CD8-positive, alpha-beta memory T cell (primary cell): ENCODE data around the gene CELF2. TPM values are rescaled to one million over a fixed set of nuclear protein-coding genes. Genes with fewer than 3 reads are reported as not detected.

Source experiments
- CTCF ChIA-PET: fragments of 350-600 bp; sonication (Branson Sonifier 250); formaldehyde crosslinking; loops from one replicate; lab custom pipeline; 2021; ENCODE audit warnings: antibody characterized with exemption; lab: Charles Lee
- POLR2A ChIA-PET: fragments of 350-600 bp; sonication (Branson Sonifier 250); formaldehyde crosslinking; loops from one replicate; lab custom pipeline; 2021; ENCODE audit warnings: antibody characterized with exemption; lab: Charles Lee
- DNase-seq, 5 donors: peaks; one replicate each; pipeline versions ENCODE4 v3.0.0 to v3.0.0-alpha.2; 2020 to 2022; ENCODE audit warnings: mixed read lengths in 1 of 5
- H3K27ac ChIP-seq: one replicate; pipeline ENCODE4 v1.7.0; 2013; ENCODE audit warnings: low read depth, mild to moderate bottlenecking, low read length, moderate library complexity
- H3K27me3 ChIP-seq: 2 replicates; pipeline ENCODE4 v1.7.0; 2013; ENCODE audit warnings: low read length, mild to moderate bottlenecking; ENCODE audit not compliant: insufficient read depth, poor library complexity, severe bottlenecking
- H3K36me3 ChIP-seq: 2 replicates; pipeline ENCODE4 v1.7.0; 2013; ENCODE audit warnings: mild to moderate bottlenecking, low read length, moderate library complexity; ENCODE audit not compliant: insufficient read depth
- H3K4me1 ChIP-seq: 2 replicates; pipeline ENCODE4 v1.7.0; 2013; ENCODE audit warnings: mild to moderate bottlenecking, low read length, moderate library complexity; ENCODE audit not compliant: insufficient read depth
- H3K4me3 ChIP-seq: 2 replicates; pipeline ENCODE4 v1.7.0; 2013; ENCODE audit warnings: mild to moderate bottlenecking, low read length
- H3K9me3 ChIP-seq: 2 replicates; pipeline ENCODE4 v1.7.0; 2013; ENCODE audit warnings: mild to moderate bottlenecking, low read length
- H3K27ac Mint-ChIP-seq, 8 donors: one replicate each; pipeline ENCODE4 v1.8.0; 2020 to 2021; ENCODE audit warnings: mixed read lengths in 8 of 8, mild to moderate bottlenecking in 6 of 8, inconsistent platforms in 3 of 8, moderate library complexity in 3 of 8
- H3K27me3 Mint-ChIP-seq, 2 donors: one replicate each; pipeline ENCODE4 v1.8.0; 2020 to 2021; ENCODE audit warnings: mixed read lengths in 2 of 2, mild to moderate bottlenecking in 1 of 2, moderate library complexity in 1 of 2
- H3K36me3 Mint-ChIP-seq, 3 donors: one replicate each; pipeline ENCODE4 v1.8.0; 2020 to 2021; ENCODE audit warnings: mixed read lengths in 3 of 3, inconsistent platforms in 1 of 3, mild to moderate bottlenecking in 1 of 3
- H3K4me1 Mint-ChIP-seq, 3 donors: one replicate each; pipeline ENCODE4 v1.8.0; 2020 to 2021; ENCODE audit warnings: mixed read lengths in 3 of 3, inconsistent platforms in 1 of 3, mild to moderate bottlenecking in 1 of 3
- H3K4me3 Mint-ChIP-seq, 7 donors: one replicate each; pipeline ENCODE4 v1.8.0; 2020 to 2021; ENCODE audit warnings: mixed read lengths in 7 of 7, mild to moderate bottlenecking in 6 of 7, moderate library complexity in 4 of 7, inconsistent platforms in 2 of 7
- H3K9me3 Mint-ChIP-seq, 5 donors: one replicate each; pipeline ENCODE4 v1.8.0; 2020 to 2022; ENCODE audit warnings: mixed read lengths in 5 of 5, mild to moderate bottlenecking in 3 of 5, moderate library complexity in 2 of 5, inconsistent platforms in 1 of 5
- polyA plus RNA-seq: library from polyadenylated mRNA; unstranded; fragments of 300-500 nt; fragmentation: Illumina TruSeq; gene quantifications from one replicate; pipeline ENCODE4 v1.2.3, GENCODE V29; 2021
- total RNA-seq, 2 experiments: library from RNA; stranded (reverse); gene quantifications; one replicate each; pipeline ENCODE4 v1.2.3, GENCODE V29; 2021

Gene CELF2
- total and polyA plus RNA-seq, 3 experiments from 2014 or later, result 154 to 166 (median 155) TPM

- H3K27ac ChIP-seq, result no peak overlapping the region
- H3K27me3 ChIP-seq, result no peaks in the 10 kb centered on the region
- Mint-ChIP-seq H3K36me3 (peaks cover 17 to 87% (median 23%) of the 10 kb centered on the region in 3 donors), H3K27me3 (no peaks in the 10 kb centered on the region), H3K9me3 (no peaks in the 10 kb centered on the region), H3K4me1 (peaks cover 95 to 100% (median 98%) of the 10 kb centered on the region in 3 donors), H3K4me3 (peak overlapping the region in 5 of 7 donors; percentile 6 to 69 (median 49)), H3K27ac (peak overlapping the region; percentile 86 to 98 (median 97))
- no peak for DNase-seq
- peaks cover 92% of the 10 kb centered on the region for H3K4me1 ChIP-seq
- POLR2A ChIA-PET, result no interaction called here
- peaks cover 40% of the 10 kb centered on the region for H3K36me3 ChIP-seq
- no peaks in the 10 kb centered on the region for H3K9me3 ChIP-seq
- CTCF ChIA-PET, result interaction anchor here (0.7 kb wide), 1 partner anchor 23 kb away, joined by 4 read pairs; no protein-coding TSS in a partner anchor
- no peak overlapping the region for H3K4me3 ChIP-seq
Measured at GRCh38 chr10:11229893-11230292, 212.2 kb downstream of the CELF2 start.

- peak overlapping the region in 6 of 7 donors; percentile 10 to 69 (median 48) for H3K4me3 Mint-ChIP-seq
- ChIA-PET CTCF (interaction anchor here (1.0 kb wide), 1 partner anchor 11 kb away, joined by 3 read pairs; no protein-coding TSS in a partner anchor), POLR2A (no interaction called here)
- no peak for DNase-seq
- Histone ChIP-seq H3K36me3 (peaks cover 40% of the 10 kb centered on the region), H3K27ac (no peak overlapping the region), H3K4me1 (peaks cover 92% of the 10 kb centered on the region), H3K27me3 (no peaks in the 10 kb centered on the region), H3K9me3 (no peaks in the 10 kb centered on the region), H3K4me3 (no peak overlapping the region)
- H3K36me3 Mint-ChIP-seq, result peaks cover 11 to 88% (median 20%) of the 10 kb centered on the region in 3 donors
- H3K27me3 Mint-ChIP-seq, result no peaks in the 10 kb centered on the region
- peak overlapping the region; percentile 68 to 98 (median 96) for H3K27ac Mint-ChIP-seq
- no peaks in the 10 kb centered on the region for H3K9me3 Mint-ChIP-seq
- H3K4me1 Mint-ChIP-seq, result peaks cover 95 to 100% (median 98%) of the 10 kb centered on the region in 3 donors
Measured at GRCh38 chr10:11230498-11231167, 213.0 kb downstream of the CELF2 start.

- Histone ChIP-seq H3K27me3 (no peaks in the 10 kb centered on the region), H3K27ac (no peak overlapping the region), H3K36me3 (peaks cover 40% of the 10 kb centered on the region), H3K4me1 (peaks cover 92% of the 10 kb centered on the region), H3K4me3 (no peak overlapping the region), H3K9me3 (no peaks in the 10 kb centered on the region)
- ChIA-PET POLR2A (no interaction called here), CTCF (interaction anchor here (0.8 to 1.8 kb wide), 3 partner anchors 12 to 17 kb away, joined by 3 to 4 read pairs (median 3); no protein-coding TSS in a partner anchor)
- peaks cover 95 to 100% (median 98%) of the 10 kb centered on the region in 3 donors for H3K4me1 Mint-ChIP-seq
- no peaks in the 10 kb centered on the region for H3K27me3 Mint-ChIP-seq
- peaks cover 11 to 84% (median 20%) of the 10 kb centered on the region in 3 donors for H3K36me3 Mint-ChIP-seq
- H3K4me3 Mint-ChIP-seq, result peak overlapping the region; percentile 9 to 82 (median 29)
- H3K9me3 Mint-ChIP-seq, result no peaks in the 10 kb centered on the region
- H3K27ac Mint-ChIP-seq, result peak overlapping the region; percentile 68 to 98 (median 96)
- DNase-seq, result no peak
Measured at GRCh38 chr10:11231285-11231684, 213.6 kb downstream of the CELF2 start.

- H3K36me3 Mint-ChIP-seq, result peaks cover 7 to 78% (median 20%) of the 10 kb centered on the region in 3 donors
- no peak for DNase-seq
- CTCF ChIA-PET, result interaction anchor here (1.8 kb wide), 1 partner anchor 11 kb away, joined by 4 read pairs; no protein-coding TSS in a partner anchor
Measured at GRCh38 chr10:11232222-11232961, 214.7 kb downstream of the CELF2 start.

GRCh38 chr10:11234857-11235531 is 217.3 kb downstream of the CELF2 start:
- no peak for DNase-seq
- Mint-ChIP-seq H3K4me1 (peaks cover 84 to 100% (median 92%) of the 10 kb centered on the region in 3 donors), H3K27me3 (no peaks in the 10 kb centered on the region), H3K27ac (peak overlapping the region in 7 of 8 donors; percentile 76 to 98 (median 96)), H3K4me3 (peak overlapping the region; percentile 8 to 80 (median 59)), H3K36me3 (peaks cover 5 to 65% (median 15%) of the 10 kb centered on the region in 3 donors), H3K9me3 (no peaks in the 10 kb centered on the region)
- Histone ChIP-seq H3K4me3 (no peak overlapping the region), H3K4me1 (peaks cover 92% of the 10 kb centered on the region), H3K27me3 (no peaks in the 10 kb centered on the region), H3K36me3 (peaks cover 29% of the 10 kb centered on the region), H3K9me3 (no peaks in the 10 kb centered on the region), H3K27ac (no peak overlapping the region)
- POLR2A ChIA-PET, result interaction anchor here (2.7 kb wide), 1 partner anchor 9 kb away, joined by 10 read pairs; no protein-coding TSS in a partner anchor
- CTCF ChIA-PET, result interaction anchor here (0.9 to 3.0 kb wide), 4 partner anchors 9 to 122 kb away, joined by 3 to 9 read pairs (median 4); no protein-coding TSS in a partner anchor

More at GRCh38 chr10:11232222-11232961, 214.7 kb downstream of the CELF2 start:
- H3K9me3 ChIP-seq, result no peaks in the 10 kb centered on the region
- peaks cover 92% of the 10 kb centered on the region for H3K4me1 ChIP-seq
- no peaks in the 10 kb centered on the region for H3K9me3 Mint-ChIP-seq
- no peaks in the 10 kb centered on the region for H3K27me3 Mint-ChIP-seq
- peak overlapping the region; percentile 3 to 70 (median 46) for H3K4me3 Mint-ChIP-seq
- peaks cover 95 to 100% (median 98%) of the 10 kb centered on the region in 3 donors for H3K4me1 Mint-ChIP-seq
- peak overlapping the region; percentile 89 to 98 (median 92) for H3K27ac Mint-ChIP-seq
- POLR2A ChIA-PET, result interaction anchor here (0.6 kb wide), 1 partner anchor 120 kb away, joined by 6 read pairs; no protein-coding TSS in a partner anchor
- H3K36me3 ChIP-seq, result peaks cover 34% of the 10 kb centered on the region
- no peaks in the 10 kb centered on the region for H3K27me3 ChIP-seq
- no peak overlapping the region for H3K4me3 ChIP-seq
- no peak overlapping the region for H3K27ac ChIP-seq

- H3K9me3 Mint-ChIP-seq, result no peaks in the 10 kb centered on the region
- no peaks in the 10 kb centered on the region for H3K27me3 Mint-ChIP-seq
- peak overlapping the region; percentile 33 to 82 (median 72) for H3K4me3 Mint-ChIP-seq
- ChIA-PET CTCF (interaction anchor here (0.9 to 3.0 kb wide), 7 partner anchors 10 to 123 kb away, joined by 3 to 9 read pairs (median 3); no protein-coding TSS in a partner anchor), POLR2A (interaction anchor here (2.7 kb wide), 1 partner anchor 9 kb away, joined by 10 read pairs; no protein-coding TSS in a partner anchor)
- DNase-seq, result no peak
- Histone ChIP-seq H3K9me3 (no peaks in the 10 kb centered on the region), H3K4me1 (peaks cover 93% of the 10 kb centered on the region), H3K27ac (no peak overlapping the region), H3K36me3 (peaks cover 23% of the 10 kb centered on the region), H3K27me3 (no peaks in the 10 kb centered on the region), H3K4me3 (peak overlapping the region; percentile 3)
- peaks cover 4 to 65% (median 17%) of the 10 kb centered on the region in 3 donors for H3K36me3 Mint-ChIP-seq
- peaks cover 77 to 100% (median 92%) of the 10 kb centered on the region in 3 donors for H3K4me1 Mint-ChIP-seq
- H3K27ac Mint-ChIP-seq, result peak overlapping the region; percentile 71 to 98 (median 93)
Measured at GRCh38 chr10:11235771-11236170, 218.1 kb downstream of the CELF2 start.

- peaks cover 72 to 99% (median 89%) of the 10 kb centered on the region in 3 donors for H3K4me1 Mint-ChIP-seq
- Histone ChIP-seq H3K36me3 (peaks cover 19% of the 10 kb centered on the region), H3K4me1 (peaks cover 92% of the 10 kb centered on the region), H3K27me3 (no peaks in the 10 kb centered on the region), H3K9me3 (no peaks in the 10 kb centered on the region), H3K27ac (no peak overlapping the region), H3K4me3 (peak overlapping the region; percentile 3)
- H3K27ac Mint-ChIP-seq, result peak overlapping the region; percentile 71 to 98 (median 93)
- no peaks in the 10 kb centered on the region for H3K9me3 Mint-ChIP-seq
- peaks cover 2 to 62% (median 18%) of the 10 kb centered on the region in 3 donors for H3K36me3 Mint-ChIP-seq
- no peaks in the 10 kb centered on the region for H3K27me3 Mint-ChIP-seq
- CTCF ChIA-PET, result interaction anchor here (0.7 to 3.0 kb wide), 8 partner anchors 10 to 124 kb away, joined by 3 to 9 read pairs (median 5); no protein-coding TSS in a partner anchor
- H3K4me3 Mint-ChIP-seq, result peak overlapping the region; percentile 33 to 82 (median 72)
- peak in 2 of 5 donors; percentile 35 to 47 for DNase-seq
- POLR2A ChIA-PET, result interaction anchor here (0.8 to 2.7 kb wide), 2 partner anchors 8 to 10 kb away, joined by 3 to 10 read pairs; no protein-coding TSS in a partner anchor
Measured at GRCh38 chr10:11236234-11236633, 218.6 kb downstream of the CELF2 start.
